DOHH2 (cell line): ENCODE measurements around the gene TMCC1.

ENCODE experiments used
- CTCF ChIP-seq: fragments of 200-600 bp; sonication (generic); IDR thresholded peaks from one replicate; pipeline ENCODE4 v1.5.1; 2014; ENCODE audit warnings: antibody characterized with exemption, mild to moderate bottlenecking, low read depth, low read length; ENCODE audit not compliant: poor library complexity, severe bottlenecking
- EZH2phosphoT487 ChIP-seq: fragments of 200-600 bp; sonication (generic); IDR thresholded peaks from 2 replicates; pipeline ENCODE4 v1.6.1; 2017; ENCODE audit warnings: borderline replicate concordance, mild to moderate bottlenecking, antibody characterized with exemption, low read length, moderate library complexity, mixed read lengths

GRCh38 chr3:129933471-129933870, 40.0 kb upstream of the TMCC1 start:
- TF ChIP-seq CTCF: no peak
- TF ChIP-seq EZH2phosphoT487: no peak
